Right ventricle myocardium inferior (tissue), 1 donor: ENCODE data around the gene WDFY3. TPM values are rescaled to one million over a fixed set of nuclear protein-coding genes. Genes with fewer than 3 reads are reported as not detected.

ENCODE experiments used
- ATAC-seq: fragments of 200-7000 bp; cut with Tn5 transposase; one replicate; pipeline ENCODE4 v1.9.1; 2020; ENCODE audit warnings: mild to moderate bottlenecking, moderate library complexity
- DNase-seq: peaks from one replicate; pipeline ENCODE4 v3.0.0; 2021; ENCODE audit errors: missing footprints
- intact Hi-C: fragments of 100-400 bp; cut with DNase I; formaldehyde crosslinking; loops from one replicate; pipeline ENCODE4 v1.11.0; 2022
- total RNA-seq: library from RNA; stranded (reverse); fragmentation: NEBNext Ultra II Directional; extraction: Animal tissue kit (Norgen Biotek cat#: 25700); gene quantifications from one replicate; pipeline ENCODE4 v1.2.1, GENCODE V29; 2021
- donor health status: DM: no; HTN: yes; CAD: no; lungs with severe emphysema.

The WDFY3 gene
- total RNA-seq, 1 donor from 2014 or later: 41.0 TPM

GRCh38 chr4:84957514-84958420 is 8.7 kb downstream of the WDFY3 start:
- no peak for DNase-seq
- ATAC-seq: no peak
- intact Hi-C loops: no loop called here

GRCh38 chr4:84956014-84956413 is 10.5 kb downstream of the WDFY3 start:
- DNase-seq: no peak
- ATAC-seq: peak; percentile 42
- intact Hi-C loops: no loop called here

- intact Hi-C loops: no loop called here
- ATAC-seq: no peak
- DNase-seq: no peak
Observed at GRCh38 chr4:84954982-84955567, 11.4 kb downstream of the WDFY3 start.

GRCh38 chr4:84952776-84953175 is 13.7 kb downstream of the WDFY3 start:
- intact Hi-C loops: no loop called here
- DNase-seq (no peak), ATAC-seq (no peak)

GRCh38 chr4:84952004-84952403 is 14.5 kb downstream of the WDFY3 start:
- ATAC-seq: no peak
- intact Hi-C loops: no loop called here
- no peak for DNase-seq

- intact Hi-C loops: no loop called here
- no peak for DNase-seq
- no peak for ATAC-seq
Observed at GRCh38 chr4:84948056-84948455, 18.4 kb downstream of the WDFY3 start.

DNA sequence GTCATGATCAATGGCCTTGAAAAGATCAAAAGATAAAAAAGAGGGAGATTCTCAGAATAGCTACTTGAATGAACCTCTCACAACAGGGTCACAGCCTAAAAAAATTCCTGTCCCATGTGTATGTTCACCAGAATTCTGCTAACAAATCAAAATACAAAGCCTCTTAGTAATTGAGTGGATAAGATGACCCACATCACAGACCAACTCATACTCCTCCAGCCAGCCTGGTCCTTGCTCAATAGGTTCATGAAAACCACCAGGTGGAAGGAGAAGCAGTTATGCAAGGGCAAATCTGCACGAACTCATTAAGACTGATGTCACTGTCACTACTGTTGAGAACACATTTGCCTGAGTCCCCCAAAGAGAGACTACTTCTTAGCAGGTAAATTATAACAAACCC is 21.5 kb downstream of the WDFY3 start:
- DNase-seq: no peak
- intact Hi-C loops: no loop called here
- peak; percentile 42 for ATAC-seq

DNA sequence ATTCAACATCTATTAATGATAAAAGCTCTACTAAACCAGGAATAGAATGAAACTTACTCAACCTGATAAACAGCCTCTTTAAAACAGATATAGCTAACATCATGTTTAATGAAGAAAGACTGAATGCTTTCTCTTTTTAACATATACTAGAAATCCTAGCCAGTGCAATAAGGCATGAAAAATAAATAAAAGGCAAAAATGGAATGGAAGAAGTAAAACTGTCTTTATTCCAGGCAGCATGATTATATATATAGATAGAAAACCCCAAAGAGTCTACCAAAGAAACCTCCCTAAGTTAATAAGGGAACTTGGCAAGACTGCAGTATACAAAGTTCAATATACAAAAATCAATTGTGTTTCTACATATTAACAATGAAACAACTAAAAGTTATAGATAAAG is 25.5 kb downstream of the WDFY3 start:
- DNase-seq: no peak
- ATAC-seq: no peak
- intact Hi-C loops: no loop called here

DNA sequence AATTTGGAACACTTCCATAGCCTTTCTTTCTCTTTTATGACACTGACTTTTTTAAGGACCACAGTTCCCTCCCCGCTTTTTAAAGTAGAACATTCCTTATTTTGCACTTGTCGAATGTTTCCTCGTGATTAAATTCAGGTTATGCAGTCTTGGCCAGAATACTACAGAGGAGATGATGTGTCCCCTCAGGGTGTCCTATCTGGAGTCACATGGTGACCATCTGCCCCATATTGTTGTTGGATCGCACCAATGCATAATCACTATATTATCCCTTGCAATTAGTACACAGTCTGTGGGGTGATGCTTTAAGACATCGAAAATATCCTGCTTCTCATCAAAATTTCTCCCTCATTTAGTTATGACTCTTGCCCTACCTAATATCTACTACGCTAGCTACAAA is 27.4 kb downstream of the WDFY3 start:
- DNase-seq (no peak), ATAC-seq (no peak)
- intact Hi-C loops: no loop called here

DNA sequence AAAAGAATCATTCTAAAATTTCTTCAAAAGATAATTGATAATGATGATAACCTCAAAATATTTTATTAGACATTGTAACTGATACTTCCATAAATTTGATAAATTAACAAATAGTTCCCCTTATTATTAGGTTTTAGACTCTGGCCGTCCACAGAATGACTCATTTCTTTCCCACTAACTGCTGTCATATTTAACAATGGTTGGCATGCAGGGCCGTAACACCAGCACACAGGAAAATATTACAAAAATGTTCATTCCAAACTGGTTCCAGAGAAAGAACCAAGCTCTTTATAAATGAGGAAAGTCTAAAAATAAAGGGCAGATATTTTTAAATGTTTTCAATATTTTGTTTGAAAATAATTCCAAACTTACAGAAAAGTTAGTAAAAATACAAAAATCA is 28.2 kb downstream of the WDFY3 start:
- ATAC-seq (peak; percentile 48), DNase-seq (no peak)
- intact Hi-C loops: no loop called here

GRCh38 chr4:84937381-84937977 is 29.0 kb downstream of the WDFY3 start:
- DNase-seq (no peak), ATAC-seq (no peak)
- intact Hi-C loops: no loop called here

DNA sequence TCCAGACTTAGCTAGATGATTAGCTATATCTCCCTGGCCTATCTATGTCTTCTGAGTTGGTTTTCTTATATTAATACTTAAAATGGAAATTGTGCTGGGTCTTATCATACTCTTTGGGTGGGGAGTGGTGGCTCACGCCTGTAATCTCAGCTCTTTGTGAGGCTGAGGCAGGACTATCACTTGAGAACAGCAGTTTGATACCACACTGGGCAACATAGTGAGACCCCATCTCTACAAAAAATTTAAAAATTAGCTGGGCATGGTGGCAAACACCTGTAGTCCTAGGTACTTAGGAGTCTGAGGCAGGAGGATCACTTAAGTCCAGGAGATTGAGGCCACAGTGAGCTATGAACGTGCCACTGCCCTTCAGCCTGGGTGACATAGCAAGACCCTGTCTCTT is 30.4 kb downstream of the WDFY3 start:
- no peak for ATAC-seq
- intact Hi-C loops: no loop called here

DNA sequence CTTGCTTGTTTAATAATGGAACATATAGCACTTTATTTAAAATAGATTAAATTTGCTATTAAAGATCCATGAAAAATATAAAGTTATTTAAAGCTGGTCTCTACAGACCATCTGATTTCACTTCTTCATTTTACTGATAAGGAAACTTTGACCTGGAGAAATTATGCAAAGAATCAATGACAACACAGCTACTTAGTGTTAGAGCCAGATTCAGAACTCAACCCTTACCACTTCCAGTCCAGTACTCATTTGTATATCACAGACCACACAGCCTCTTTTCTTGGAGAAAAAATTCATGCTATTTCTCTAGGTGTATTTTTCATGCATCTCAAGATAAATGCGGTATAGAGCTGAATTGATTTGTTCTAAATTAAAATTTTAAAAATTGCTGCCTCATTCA is 34.0 kb downstream of the WDFY3 start:
- intact Hi-C loops: no loop called here
- ATAC-seq: no peak
- DNase-seq: no peak

More for the DNA sequence above, 30.4 kb downstream of the WDFY3 start:
- no peak for DNase-seq

GRCh38 chr4:84931961-84932360 is 34.5 kb downstream of the WDFY3 start:
- DNase-seq (no peak), ATAC-seq (no peak)
- intact Hi-C loops: no loop called here

- DNase-seq (no peak), ATAC-seq (no peak)
- intact Hi-C loops: no loop called here
Observed at GRCh38 chr4:84931274-84931673, 35.2 kb downstream of the WDFY3 start.

- ATAC-seq (no peak), DNase-seq (no peak)
Observed at GRCh38 chr4:84928089-84928488, 38.4 kb downstream of the WDFY3 start.

DNA sequence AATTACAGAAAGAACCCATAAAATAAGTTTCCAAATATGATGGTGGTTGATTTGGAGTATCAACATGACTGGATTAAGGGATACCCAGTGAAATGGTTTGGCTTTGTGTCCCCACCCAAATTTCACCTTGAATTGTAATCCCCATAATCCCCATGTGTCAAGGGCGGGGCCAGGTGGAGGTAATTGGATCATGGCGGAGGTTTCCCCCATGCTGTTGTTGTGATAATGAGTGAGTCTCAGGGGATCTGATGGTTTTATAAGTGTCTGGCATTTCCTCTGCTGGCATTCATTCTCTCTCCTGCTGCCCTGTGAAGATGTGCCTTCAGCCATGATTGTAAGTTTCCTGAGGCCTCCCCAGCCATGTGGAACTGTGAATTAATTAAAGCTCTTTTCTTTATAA is 39.1 kb downstream of the WDFY3 start:
- intact Hi-C loops: no loop called here
- DNase-seq (no peak), ATAC-seq (no peak)

More at GRCh38 chr4:84928089-84928488, 38.4 kb downstream of the WDFY3 start:
- intact Hi-C loops: no loop called here

DNA sequence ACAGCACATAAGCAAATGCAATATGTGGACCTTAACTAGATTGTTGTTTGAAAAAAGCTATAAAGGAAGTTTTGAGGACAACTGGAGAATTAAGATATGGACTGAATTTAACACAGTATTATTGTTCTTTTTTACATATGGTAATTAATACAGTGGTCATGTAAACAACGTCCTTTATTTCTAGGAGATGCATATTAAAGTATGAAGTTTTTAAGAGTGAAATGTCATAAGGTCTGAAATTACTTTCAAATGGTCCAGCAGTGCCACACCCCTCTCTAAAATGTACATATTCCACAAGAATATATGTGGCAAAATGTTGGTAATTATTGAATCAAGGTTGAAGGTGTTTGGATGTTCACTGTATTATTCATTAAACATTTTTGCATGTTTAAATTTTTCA is 40.9 kb downstream of the WDFY3 start:
- DNase-seq (no peak), ATAC-seq (no peak)
- intact Hi-C loops: no loop called here

- ATAC-seq: no peak
- DNase-seq: no peak
- intact Hi-C loops: loop anchor here (5.0 kb wide), 1 partner anchor 43 kb away; the partner anchor contains the start of gene WDFY3
Observed at GRCh38 chr4:84924434-84924833, 42.1 kb downstream of the WDFY3 start.

- peak; percentile 68 for ATAC-seq
- intact Hi-C loops: loop anchor here (5.0 kb wide), 1 partner anchor 47 kb away; the partner anchor contains the start of gene WDFY3
- DNase-seq: no peak
Observed at GRCh38 chr4:84920617-84921016, 45.9 kb downstream of the WDFY3 start.
